Measurements from ENCODE around the gene SETMAR. TPM values are rescaled to one million over a fixed set of nuclear protein-coding genes. Genes with fewer than 3 reads are reported as not detected.
"Not testable (repeated sequence)": the region's sequence is repeated elsewhere in the genome, so short reads cannot be mapped to it uniquely, and the experiment has no call there.

Gene SETMAR
- total and polyA plus RNA-seq, 2 of the 8 experiments (the other 6 are each of a cell fraction or from before 2014, with no cell fraction given) = 16.1 to 25.3 TPM

DNA sequence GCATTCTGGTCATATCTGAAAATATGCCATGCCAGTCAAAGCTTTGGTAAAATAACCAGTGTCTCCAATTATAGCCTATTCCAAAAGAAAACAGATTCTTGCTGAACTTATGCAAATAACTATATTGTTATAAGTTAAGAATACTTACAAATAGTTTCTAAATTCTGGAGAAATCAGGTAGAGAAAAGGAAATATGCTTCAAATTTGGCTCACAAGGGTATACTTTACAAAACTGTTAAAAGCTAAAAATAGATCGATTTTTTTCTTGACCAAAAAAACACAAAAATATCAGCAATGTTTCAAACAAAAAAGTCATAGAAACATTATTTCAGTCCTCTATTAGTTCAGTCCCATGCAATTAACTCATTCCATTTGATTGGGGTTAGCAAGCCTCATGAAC is 23.7 kb downstream of the SETMAR start:
- DNase-seq (ENCODE audit: low read depth in 1 of 2, low spot score in 2 of 2) (no peak), FAIRE-seq (no peak)
- no peaks in the 10 kb centered on the region for H3K79me2 ChIP-seq (ENCODE audit: control insufficient read depth in 1 of 2, insufficient read depth in 2 of 2, low read length in 2 of 2)
- no peak overlapping the region for H2AK5ac ChIP-seq (ENCODE audit: low read depth, low read length)
- H2BK120ac ChIP-seq (replicated peaks; ENCODE audit: low read depth, low read length) = no peak overlapping the region
- no peak overlapping the region for H2BK15ac ChIP-seq (ENCODE audit: low read length)
- H3K4ac ChIP-seq (replicated peaks; ENCODE audit: insufficient read length, low read depth, low read length) = no peak overlapping the region
- no peak overlapping the region for H4K8ac ChIP-seq (ENCODE audit: extremely low read depth, insufficient read depth, low read length)
- CTCF ChIA-PET (ENCODE audit: partially characterized antibody) = interaction anchor here (1.9 to 2.5 kb wide), 2 partner anchors 8 to 12 kb away, joined by 6 read pairs; no protein-coding TSS in a partner anchor
- no peak overlapping the region for H2AFZ ChIP-seq (ENCODE audit: low read length)
- no peak overlapping the region for H2BK20ac ChIP-seq (ENCODE audit: low read length)
- H3K14ac ChIP-seq (ENCODE audit: insufficient read length) = no peak overlapping the region
- no peaks in the 10 kb centered on the region for H3K27me3 ChIP-seq (replicated peaks in 1 of 4; ENCODE audit: control insufficient read depth in 3 of 4, extremely low read depth in 1 of 4, insufficient read depth in 3 of 4, low read length in 3 of 4)
- H3K4me1 ChIP-seq (replicated peaks in 1 of 4; ENCODE audit: control insufficient read depth in 3 of 4, insufficient read depth in 4 of 4, low read length in 3 of 4) = no peaks in the 10 kb centered on the region
- H3K9ac ChIP-seq (replicated peaks in 1 of 4; ENCODE audit: extremely low read depth in 1 of 4, low read depth in 3 of 4, low read length in 3 of 4) = no peak overlapping the region
- no peak overlapping the region for H3K23ac ChIP-seq (ENCODE audit: insufficient read length)
- H2BK12ac ChIP-seq (ENCODE audit: low read depth, low read length) = no peak overlapping the region
- peaks cover 20 to 24% of the 10 kb centered on the region in 2 experiments for H3K9me3 ChIP-seq (ENCODE audit: insufficient read depth in 2 of 2, low read depth in 1 of 2, low read length in 1 of 2)
- no peak overlapping the region for H3K4me3 ChIP-seq (ENCODE audit: extremely low read depth in 1 of 4, insufficient read depth in 2 of 4, low read depth in 3 of 4, low read length in 4 of 4)
- H3K4me2 ChIP-seq (ENCODE audit: insufficient read depth in 1 of 2, low read depth in 2 of 2, low read length in 2 of 2) = no peak overlapping the region
- H4K20me1 ChIP-seq (replicated peaks in 1 of 2; ENCODE audit: control insufficient read depth in 1 of 2, insufficient read depth in 2 of 2, low read length in 2 of 2) = no peaks in the 10 kb centered on the region
- WGBS, 2 experiments (ENCODE audit: extremely low coverage in 1 of 2, insufficient coverage in 1 of 2, insufficient read length in 1 of 2, insufficient replicate concordance in 2 of 2, low coverage in 1 of 2, low lambda C conversion rate in 2 of 2, missing lambda C conversion rate in 1 of 2) = 88% methylated on average over 1 of the region's 1 CpG; no CpG with 5 or more reads in 1 of the 2 experiments
- no peak overlapping the region for H4K91ac ChIP-seq (replicated peaks; ENCODE audit: insufficient read length, low read length)
- no peaks in the 10 kb centered on the region for H3K23me2 ChIP-seq (ENCODE audit: low read depth, low read length)
- H3K56ac ChIP-seq (replicated peaks; ENCODE audit: insufficient read length, low read depth, low read length) = no peak overlapping the region
- peaks cover 0 to 6% (median 1%) of the 10 kb centered on the region in 4 experiments; a peak in 2 of 8 replicates for H3K36me3 ChIP-seq (ENCODE audit: control insufficient read depth in 2 of 4, insufficient read depth in 4 of 4, low read length in 3 of 4)
- H3K79me1 ChIP-seq (ENCODE audit: low read depth, low read length) = no peaks in the 10 kb centered on the region
- no peak overlapping the region for H3K27ac ChIP-seq (ENCODE audit: low read depth, low read length)
- H4K5ac ChIP-seq (ENCODE audit: insufficient read length, low read depth, low read length) = no peak overlapping the region
- no peak overlapping the region for H2BK5ac ChIP-seq (ENCODE audit: low read depth, low read length)
- POLR2A ChIA-PET (ENCODE audit: partially characterized antibody) = no interaction called here
- H3K18ac ChIP-seq (ENCODE audit: extremely low read depth, low read length) = no peak overlapping the region
- no peak for TF ChIP-seq RFX5 (IDR thresholded peaks at IDR 0.05; ENCODE audit: borderline replicate concordance, low read depth, low read length)

DNA sequence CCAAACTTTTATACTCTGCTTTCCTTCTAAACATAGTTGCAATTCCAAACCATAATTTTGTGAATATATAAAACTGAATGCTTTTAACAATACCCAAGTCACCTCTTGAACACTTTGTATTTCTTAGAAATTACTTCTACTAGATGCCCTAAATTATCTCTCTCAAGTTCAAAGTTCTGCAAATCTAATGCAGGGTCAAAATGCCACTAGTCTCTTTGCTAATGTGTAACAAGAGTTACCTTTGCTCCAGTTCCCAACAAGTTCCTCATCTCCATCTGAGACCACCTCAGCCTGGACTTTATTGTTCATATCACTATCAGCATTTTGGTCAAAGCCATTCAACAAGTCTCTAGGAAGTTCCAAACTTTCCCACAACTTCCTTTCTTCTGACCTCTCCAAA is 26.6 kb downstream of the SETMAR start:
- H4K20me1 ChIP-seq (replicated peaks in 1 of 2; ENCODE audit: control insufficient read depth in 1 of 2, insufficient read depth in 2 of 2, low read length in 2 of 2); H2AK5ac ChIP-seq (ENCODE audit: low read depth, low read length); DNase-seq (ENCODE audit: low read depth in 1 of 2, low spot score in 2 of 2); POLR2A ChIA-PET (ENCODE audit: partially characterized antibody); H2BK120ac ChIP-seq (replicated peaks; ENCODE audit: low read depth, low read length); H3K14ac ChIP-seq (ENCODE audit: insufficient read length); H3K36me3 ChIP-seq (ENCODE audit: control insufficient read depth in 2 of 4, insufficient read depth in 4 of 4, low read length in 3 of 4); H3K79me2 ChIP-seq (ENCODE audit: control insufficient read depth in 1 of 2, insufficient read depth in 2 of 2, low read length in 2 of 2); H3K4ac ChIP-seq (replicated peaks; ENCODE audit: insufficient read length, low read depth, low read length); H2AFZ ChIP-seq (ENCODE audit: low read length); H3K9ac ChIP-seq (replicated peaks in 1 of 4; ENCODE audit: extremely low read depth in 1 of 4, low read depth in 3 of 4, low read length in 3 of 4); H2BK15ac ChIP-seq (ENCODE audit: low read length); H3K4me3 ChIP-seq (ENCODE audit: extremely low read depth in 1 of 4, insufficient read depth in 2 of 4, low read depth in 3 of 4, low read length in 4 of 4); H3K4me2 ChIP-seq (ENCODE audit: insufficient read depth in 1 of 2, low read depth in 2 of 2, low read length in 2 of 2); H3K23me2 ChIP-seq (ENCODE audit: low read depth, low read length); H3K23ac ChIP-seq (ENCODE audit: insufficient read length); H4K8ac ChIP-seq (ENCODE audit: extremely low read depth, insufficient read depth, low read length); H3K56ac ChIP-seq (replicated peaks; ENCODE audit: insufficient read length, low read depth, low read length); H2BK5ac ChIP-seq (ENCODE audit: low read depth, low read length); H3K18ac ChIP-seq (ENCODE audit: extremely low read depth, low read length); H3K4me1 ChIP-seq (replicated peaks in 1 of 4; ENCODE audit: control insufficient read depth in 3 of 4, insufficient read depth in 4 of 4, low read length in 3 of 4); H4K91ac ChIP-seq (replicated peaks; ENCODE audit: insufficient read length, low read length); H3K79me1 ChIP-seq (ENCODE audit: low read depth, low read length); FAIRE-seq; H3K27me3 ChIP-seq (replicated peaks in 1 of 4; ENCODE audit: control insufficient read depth in 3 of 4, extremely low read depth in 1 of 4, insufficient read depth in 3 of 4, low read length in 3 of 4); H2BK20ac ChIP-seq (ENCODE audit: low read length); H4K5ac ChIP-seq (ENCODE audit: insufficient read length, low read depth, low read length); H3K27ac ChIP-seq (ENCODE audit: low read depth, low read length); H2BK12ac ChIP-seq (ENCODE audit: low read depth, low read length); CTCF ChIA-PET (ENCODE audit: partially characterized antibody): not testable (repeated sequence)
- peaks cover 20 to 24% of the 10 kb centered on the region in 2 experiments for H3K9me3 ChIP-seq (ENCODE audit: insufficient read depth in 2 of 2, low read depth in 1 of 2, low read length in 1 of 2)
